Stimulated activated CD4-positive, alpha-beta T cell treated with anti-CD3 and anti-CD28 coated beads, Interleukin-15, amount 100 ng/mL, for 48 hours (primary cell): Measurements from ENCODE around the gene SPSB4.
A peak's percentile ranks its signal among the peaks of the same experiment; 100 is the strongest.
"Not testable (repeated sequence)": the region's sequence is repeated elsewhere in the genome, so short reads cannot be mapped to it uniquely, and the experiment has no call there.

Experiments
- DNase-seq, 2 donors: peaks; one replicate each; pipeline ENCODE4 v3.0.0-alpha.2; 2020; ENCODE audit warnings: low read depth in 2 of 2

Gene SPSB4

GRCh38 chr3:141050576-141051442 lies at the start of gene SPSB4:
Gene SPSB4 (plus strand): TSS chr3:141051347. CDS start chr3:141066105, 14,758 bp downstream.
- no peak for DNase-seq

DNA sequence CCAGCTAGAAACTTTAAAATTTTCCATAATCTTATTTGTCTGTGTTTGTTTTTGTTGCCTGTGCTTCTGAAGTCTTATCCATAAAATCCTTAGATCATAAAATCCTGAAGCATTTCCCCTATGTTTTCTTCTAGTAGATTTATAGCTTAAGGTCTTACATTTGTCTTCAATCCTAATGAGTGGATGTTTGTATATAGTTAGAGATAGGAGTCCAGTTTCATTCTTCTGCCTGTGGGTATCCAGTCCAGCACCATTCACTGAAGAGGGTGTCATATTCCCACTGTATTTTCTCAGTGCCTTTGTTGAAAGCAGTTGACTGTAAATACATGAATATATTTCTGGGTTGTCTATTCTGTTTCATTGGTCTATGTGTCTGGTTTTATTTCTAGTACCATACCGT lies 44.8 kb upstream of the SPSB4 start:
- no peak for DNase-seq

- no peak for DNase-seq
Measured at GRCh38 chr3:141009496-141009895, 41.7 kb upstream of the SPSB4 start.

GRCh38 chr3:141011232-141011996 lies 39.7 kb upstream of the SPSB4 start:
- peak; percentile 59 to 73 for DNase-seq

- DNase-seq = no peak
Measured at GRCh38 chr3:141011997-141012262, 39.2 kb upstream of the SPSB4 start.

- no peak for DNase-seq
Measured at GRCh38 chr3:141012571-141012970, 38.6 kb upstream of the SPSB4 start.

- no peak for DNase-seq
Measured at GRCh38 chr3:141015481-141015880, 35.7 kb upstream of the SPSB4 start.

- not testable (repeated sequence) for DNase-seq
Measured at GRCh38 chr3:141017366-141018322, 33.5 kb upstream of the SPSB4 start.

- no peak for DNase-seq
Measured at GRCh38 chr3:141019244-141019643, 31.9 kb upstream of the SPSB4 start.

- DNase-seq = no peak
Measured at GRCh38 chr3:141020143-141020830, 30.9 kb upstream of the SPSB4 start.

- no peak for DNase-seq
Measured at GRCh38 chr3:141021261-141021660, 29.9 kb upstream of the SPSB4 start.

- no peak for DNase-seq
Measured at GRCh38 chr3:141030296-141030695, 20.9 kb upstream of the SPSB4 start.

DNA sequence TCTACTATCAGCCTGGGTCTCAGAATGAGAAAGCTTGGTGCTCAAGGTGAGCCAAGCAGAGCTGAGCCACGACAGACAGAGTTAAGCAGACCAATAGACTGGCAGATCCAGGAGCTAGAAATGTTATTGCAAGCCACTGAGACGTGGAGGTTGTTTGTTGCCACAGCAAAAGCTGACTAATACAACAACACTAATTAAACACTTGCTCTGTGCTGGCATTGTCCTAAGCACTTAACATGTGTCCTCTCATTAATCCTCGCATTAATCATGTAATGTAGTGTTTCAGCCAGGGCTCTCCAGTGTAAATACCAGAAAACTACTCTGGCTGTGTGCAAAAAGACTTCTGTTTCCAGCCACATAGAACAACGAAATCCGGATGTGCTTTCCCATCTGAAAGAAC lies 11.6 kb upstream of the SPSB4 start:
- no peak for DNase-seq

DNA sequence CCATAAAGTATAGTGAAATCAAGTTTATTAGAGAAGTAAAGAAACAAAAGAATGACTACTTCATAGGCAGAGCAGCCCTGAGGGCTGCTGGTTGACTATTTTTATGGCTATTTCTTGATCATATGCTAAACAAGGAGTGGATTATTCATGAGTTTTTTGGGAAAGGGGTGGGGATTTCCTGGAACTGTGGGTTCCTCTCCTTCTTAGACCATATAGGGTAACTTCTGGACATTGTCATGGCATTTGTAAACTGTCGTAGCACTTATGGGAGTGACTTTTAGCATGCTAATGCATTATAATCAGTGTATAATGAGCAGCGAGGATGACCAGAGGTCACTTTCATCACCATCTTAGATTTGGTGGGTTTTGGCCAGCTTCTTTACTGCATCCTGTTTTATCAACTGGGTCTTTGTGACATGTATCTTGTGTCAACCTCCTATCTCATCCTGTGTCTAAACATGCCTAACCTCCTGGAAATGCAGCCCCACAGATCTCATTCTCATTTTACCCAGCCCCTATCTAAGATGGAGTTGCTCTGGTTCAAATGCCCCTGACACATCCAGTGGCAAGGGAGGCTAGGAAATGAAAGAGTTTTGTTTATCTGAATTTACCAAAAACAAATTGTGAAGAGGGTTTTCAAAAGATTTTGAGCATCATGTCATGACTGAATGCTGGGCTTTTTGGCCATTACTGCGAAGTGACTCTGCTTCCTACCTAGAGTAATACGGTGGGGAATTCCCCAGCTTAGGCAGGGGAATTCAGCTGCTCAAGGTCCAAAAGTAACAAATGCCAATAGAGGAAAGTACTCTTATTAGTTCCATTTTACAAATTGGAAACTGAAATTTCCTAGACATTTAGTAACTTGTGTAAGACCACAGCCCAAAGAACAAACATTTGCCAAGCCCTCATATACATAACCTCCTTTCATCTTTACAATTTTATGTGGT lies 6.2 kb upstream of the SPSB4 start:
- DNase-seq = no peak

DNA sequence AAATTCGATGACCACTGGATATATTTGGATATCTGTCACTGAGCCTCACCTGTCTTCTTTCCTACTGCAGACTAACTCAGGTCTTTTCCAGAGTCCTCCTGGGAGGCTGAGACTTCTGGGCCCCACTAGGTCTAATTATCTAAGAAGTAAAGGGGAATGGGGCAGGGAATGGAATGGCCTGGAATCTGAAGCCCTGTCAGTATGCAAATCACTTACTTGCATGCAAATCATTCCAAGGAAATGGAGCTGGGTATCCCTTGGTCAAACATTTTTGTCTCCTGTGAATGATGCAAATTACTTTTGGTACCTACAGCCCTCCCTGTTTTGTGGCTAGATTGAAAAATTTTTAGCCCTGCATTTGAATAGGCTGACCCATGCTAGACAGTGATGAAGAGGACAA lies 5.3 kb upstream of the SPSB4 start:
- no peak for DNase-seq

DNA sequence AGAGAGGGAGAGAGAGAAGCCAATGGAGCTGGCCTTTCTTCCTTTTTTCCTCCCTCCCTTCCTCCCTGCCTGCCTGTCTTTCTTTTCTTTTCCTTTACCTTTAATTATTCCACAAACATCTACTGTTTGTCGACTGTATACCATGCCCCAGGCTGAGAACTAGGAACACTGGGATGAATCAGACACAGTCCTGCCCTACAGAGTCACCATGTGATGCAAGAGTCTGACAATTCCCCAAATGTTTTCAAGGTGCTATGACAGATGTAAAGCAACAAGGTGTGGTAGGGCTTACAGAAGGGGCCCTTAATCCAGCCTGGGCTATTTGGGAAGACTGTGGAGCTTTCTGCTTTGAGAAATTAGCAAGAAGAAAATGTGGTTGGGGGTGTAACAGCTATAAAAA lies 4.0 kb upstream of the SPSB4 start:
- DNase-seq = no peak

- no peak for DNase-seq
Measured at GRCh38 chr3:141049681-141050080, 1.5 kb upstream of the SPSB4 start.

- no peak for DNase-seq
Measured at GRCh38 chr3:141051443-141052200, 475 bp downstream of the SPSB4 start.

GRCh38 chr3:141052201-141053069 lies 1.3 kb downstream of the SPSB4 start:
- no peak for DNase-seq
